HL-60 (cell line): ENCODE results near the gene ROR1.

Experiments
- DNase-seq, 2 experiments: peaks; one replicate each; pipeline ENCODE4 v3.0.0-alpha.2; 2010 to 2020; ENCODE audit warnings: low read depth in 1 of 2, low spot score in 1 of 2
- H3K27ac ChIP-seq: fragments of 250-450 bp; sonication (Bioruptor Pico); replicated peaks from 2 replicates; pipeline ENCODE4 v1.5.1; 2020; ENCODE audit warnings: mild to moderate bottlenecking, moderate library complexity
- H3K27me3 ChIP-seq: fragments of 250-450 bp; sonication (Bioruptor Pico); 2 replicates; pipeline ENCODE4 v1.5.1; 2021; ENCODE audit warnings: mild to moderate bottlenecking, moderate library complexity; ENCODE audit not compliant: insufficient read depth, poor library complexity, severe bottlenecking
- H3K4me3 ChIP-seq: replicated peaks from 2 replicates; pipeline ENCODE4 v1.5.1; 2011; ENCODE audit warnings: mild to moderate bottlenecking, control low read depth, low read length; ENCODE audit not compliant: insufficient read depth
- GABPA ChIP-seq: IDR thresholded peaks from 2 replicates; pipeline ENCODE4 v1.6.1; 2012; ENCODE audit warnings: low read depth
- POLR2AphosphoS5 ChIP-seq: IDR thresholded peaks from 2 replicates; pipeline ENCODE4 v1.6.1; 2012; ENCODE audit warnings: low read depth
- REST ChIP-seq: IDR thresholded peaks from 2 replicates; pipeline ENCODE4 v1.6.1; 2012; ENCODE audit warnings: low read depth; ENCODE audit not compliant: insufficient replicate concordance
- SPI1 ChIP-seq: IDR thresholded peaks from 2 replicates; pipeline ENCODE4 v1.6.1; 2012; ENCODE audit warnings: low read depth, mild to moderate bottlenecking, borderline replicate concordance
- TF ChIP-seq, protein P1 (sequence below): IDR thresholded peaks from one replicate; pipeline ENCODE4 v1.5.1; 2011; ENCODE audit warnings: low read length, control low read depth, inconsistent platforms; ENCODE audit not compliant: insufficient read depth

The ROR1 gene

GRCh38 chr1:64111787-64112186, 338.0 kb downstream of the ROR1 start:
- Histone ChIP-seq H3K4me3 (no peak overlapping the region), H3K27ac (no peak overlapping the region), H3K27me3 (no peaks in the 10 kb centered on the region)
- no peak for DNase-seq
- TF ChIP-seq SPI1 (no peak), REST (no peak)

DNA sequence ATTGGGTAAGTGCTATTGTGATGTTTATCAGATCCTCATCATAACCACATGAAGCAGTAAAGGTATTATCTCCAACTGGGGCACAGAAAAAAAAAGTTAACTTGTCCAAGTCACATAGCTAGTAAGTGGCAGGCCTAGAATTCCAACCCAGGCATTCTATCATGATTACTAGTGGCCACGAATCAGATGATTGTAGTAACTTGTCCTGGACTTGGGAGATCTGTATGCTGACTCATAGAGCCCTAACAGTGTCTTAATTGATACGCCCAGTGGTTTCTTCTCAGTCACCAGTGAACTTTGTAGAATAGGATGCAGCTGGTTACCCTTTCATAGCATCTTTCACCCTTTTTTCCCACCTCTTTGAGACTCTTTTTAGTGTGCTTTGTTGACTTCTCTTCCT, 338.5 kb downstream of the ROR1 start:
- Histone ChIP-seq H3K27ac (no peak overlapping the region), H3K4me3 (no peak overlapping the region), H3K27me3 (no peaks in the 10 kb centered on the region)
- TF ChIP-seq SPI1 (no peak), POLR2AphosphoS5 (no peak), REST (no peak), GABPA (no peak)
- TF ChIP-seq, protein P1, sequence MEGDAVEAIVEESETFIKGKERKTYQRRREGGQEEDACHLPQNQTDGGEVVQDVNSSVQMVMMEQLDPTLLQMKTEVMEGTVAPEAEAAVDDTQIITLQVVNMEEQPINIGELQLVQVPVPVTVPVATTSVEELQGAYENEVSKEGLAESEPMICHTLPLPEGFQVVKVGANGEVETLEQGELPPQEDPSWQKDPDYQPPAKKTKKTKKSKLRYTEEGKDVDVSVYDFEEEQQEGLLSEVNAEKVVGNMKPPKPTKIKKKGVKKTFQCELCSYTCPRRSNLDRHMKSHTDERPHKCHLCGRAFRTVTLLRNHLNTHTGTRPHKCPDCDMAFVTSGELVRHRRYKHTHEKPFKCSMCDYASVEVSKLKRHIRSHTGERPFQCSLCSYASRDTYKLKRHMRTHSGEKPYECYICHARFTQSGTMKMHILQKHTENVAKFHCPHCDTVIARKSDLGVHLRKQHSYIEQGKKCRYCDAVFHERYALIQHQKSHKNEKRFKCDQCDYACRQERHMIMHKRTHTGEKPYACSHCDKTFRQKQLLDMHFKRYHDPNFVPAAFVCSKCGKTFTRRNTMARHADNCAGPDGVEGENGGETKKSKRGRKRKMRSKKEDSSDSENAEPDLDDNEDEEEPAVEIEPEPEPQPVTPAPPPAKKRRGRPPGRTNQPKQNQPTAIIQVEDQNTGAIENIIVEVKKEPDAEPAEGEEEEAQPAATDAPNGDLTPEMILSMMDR = no peak
- DNase-seq = no peak

DNA sequence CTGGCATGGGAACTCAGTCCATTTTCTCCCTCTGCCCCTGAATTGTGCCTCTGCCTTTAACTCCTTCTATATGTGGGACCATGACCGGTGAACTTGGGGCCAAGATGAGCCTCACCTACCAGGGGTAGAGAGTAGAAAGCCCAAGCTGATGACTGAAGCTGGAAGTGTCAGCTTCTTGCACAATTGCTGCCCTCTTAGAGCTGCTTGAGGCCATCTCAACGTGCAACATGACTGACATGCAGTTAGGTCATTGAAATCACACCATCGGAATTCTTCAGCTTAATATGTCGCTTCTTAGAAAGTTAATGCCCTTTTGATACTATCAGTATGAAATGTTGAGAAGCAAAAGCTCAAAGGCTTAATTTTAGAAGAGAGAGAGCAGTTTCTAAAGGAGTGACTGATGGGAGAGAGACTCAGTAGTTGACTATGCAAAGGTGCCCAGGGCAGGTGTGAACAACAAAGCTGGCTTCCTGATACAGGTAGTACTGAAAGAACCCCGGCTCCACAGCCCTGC, 340.3 kb downstream of the ROR1 start:
- Histone ChIP-seq H3K27me3 (no peaks in the 10 kb centered on the region), H3K4me3 (no peak overlapping the region), H3K27ac (no peak overlapping the region)
- TF ChIP-seq GABPA (no peak), POLR2AphosphoS5 (no peak), REST (no peak), SPI1 (no peak)
- TF ChIP-seq, protein P1 = no peak
- DNase-seq = no peak
